SJCRH30 (cell line): ENCODE measurements around the gene NOL4L. TPM values are rescaled to one million over a fixed set of nuclear protein-coding genes. Genes with fewer than 3 reads are reported as not detected.

ENCODE experiments used
- DNase-seq, 2 experiments: peaks; one replicate each; pipeline ENCODE4 v3.0.0-alpha.2; 2015 to 2020
- H3K27ac ChIP-seq: fragments of 250-450 bp; sonication (Bioruptor Pico); 2 replicates; pipeline ENCODE4 v1.5.1; 2020; ENCODE audit warnings: mild to moderate bottlenecking, moderate library complexity
- H3K27me3 ChIP-seq: fragments of 250-450 bp; sonication (Bioruptor Pico); 2 replicates; pipeline ENCODE4 v1.5.1; 2020; ENCODE audit warnings: mild to moderate bottlenecking, moderate library complexity
- H3K36me3 ChIP-seq: fragments of 250-450 bp; sonication (Bioruptor Pico); 2 replicates; pipeline ENCODE4 v1.5.1; 2020; ENCODE audit warnings: mild to moderate bottlenecking, moderate library complexity
- H3K4me1 ChIP-seq: fragments of 250-450 bp; sonication (Bioruptor Pico); 2 replicates; pipeline ENCODE4 v1.5.1; 2020; ENCODE audit warnings: mild to moderate bottlenecking, moderate library complexity
- H3K4me3 ChIP-seq: fragments of 250-450 bp; sonication (Bioruptor Pico); 2 replicates; pipeline ENCODE4 v1.5.1; 2020; ENCODE audit warnings: mild to moderate bottlenecking, moderate library complexity
- H3K9me3 ChIP-seq: fragments of 250-450 bp; sonication (Bioruptor Pico); replicated peaks from 2 replicates; pipeline ENCODE4 v1.5.1; 2020; ENCODE audit warnings: mild to moderate bottlenecking, moderate library complexity
- total RNA-seq: library from RNA; depleted of rRNA; stranded (reverse); fragments of >200 nt; shearing (Covaris generic); gene quantifications from 2 replicates; pipeline ENCODE4 v1.2.3, GENCODE V29; 2014

NOL4L gene
- total RNA-seq, 1 experiment from 2014 or later: 2.4 TPM

GRCh38 chr20:32528905-32529670 is 56.0 kb downstream of the NOL4L start:
- no peaks in the 10 kb centered on the region for H3K9me3 ChIP-seq
- H3K27ac ChIP-seq: no peak overlapping the region
- no peaks in the 10 kb centered on the region for H3K36me3 ChIP-seq
- no peak for DNase-seq
- no peak overlapping the region for H3K4me3 ChIP-seq
- H3K27me3 ChIP-seq: peaks cover 89% of the 10 kb centered on the region
- peaks cover 11% of the 10 kb centered on the region for H3K4me1 ChIP-seq

- H3K4me1 ChIP-seq: peaks cover 17% of the 10 kb centered on the region
- no peaks in the 10 kb centered on the region for H3K36me3 ChIP-seq
- H3K4me3 ChIP-seq: no peak overlapping the region
- H3K27me3 ChIP-seq: peaks cover 83% of the 10 kb centered on the region
- no peak overlapping the region for H3K27ac ChIP-seq
- DNase-seq: peak in 1 of 2 experiments; percentile 49
- H3K9me3 ChIP-seq: no peaks in the 10 kb centered on the region
These were observed 56.8 kb downstream of the NOL4L start for GRCh38 chr20:32528171-32528891.

- Histone ChIP-seq H3K4me3 (no peak overlapping the region), H3K27me3 (peaks cover 79% of the 10 kb centered on the region), H3K9me3 (no peaks in the 10 kb centered on the region), H3K36me3 (no peaks in the 10 kb centered on the region), H3K4me1 (peaks cover 25% of the 10 kb centered on the region), H3K27ac (no peak overlapping the region)
- DNase-seq: peak in 1 of 2 experiments; percentile 43
These were observed 57.6 kb downstream of the NOL4L start for GRCh38 chr20:32527447-32528055.

- no peak overlapping the region for H3K27ac ChIP-seq
- H3K4me1 ChIP-seq: peaks cover 30% of the 10 kb centered on the region
- no peak for DNase-seq
- no peak overlapping the region for H3K4me3 ChIP-seq
- H3K9me3 ChIP-seq: no peaks in the 10 kb centered on the region
- H3K36me3 ChIP-seq: no peaks in the 10 kb centered on the region
- peaks cover 79% of the 10 kb centered on the region for H3K27me3 ChIP-seq
These were observed 58.1 kb downstream of the NOL4L start for GRCh38 chr20:32527052-32527446.

- no peak overlapping the region for H3K4me3 ChIP-seq
- peaks cover 32% of the 10 kb centered on the region for H3K4me1 ChIP-seq
- peaks cover 77% of the 10 kb centered on the region for H3K27me3 ChIP-seq
- no peaks in the 10 kb centered on the region for H3K36me3 ChIP-seq
- no peaks in the 10 kb centered on the region for H3K9me3 ChIP-seq
- H3K27ac ChIP-seq: no peak overlapping the region
- DNase-seq: no peak
These were observed 58.6 kb downstream of the NOL4L start for GRCh38 chr20:32526541-32526940.

- Histone ChIP-seq H3K36me3 (no peaks in the 10 kb centered on the region), H3K4me3 (no peak overlapping the region), H3K27ac (no peak overlapping the region), H3K27me3 (peaks cover 75% of the 10 kb centered on the region), H3K4me1 (peaks cover 36% of the 10 kb centered on the region), H3K9me3 (no peaks in the 10 kb centered on the region)
- no peak for DNase-seq
These were observed 59.0 kb downstream of the NOL4L start for GRCh38 chr20:32526125-32526524.

GRCh38 chr20:32524829-32525501 is 60.2 kb downstream of the NOL4L start:
- Histone ChIP-seq H3K27me3 (peaks cover 70% of the 10 kb centered on the region), H3K4me3 (no peak overlapping the region), H3K4me1 (peaks cover 44% of the 10 kb centered on the region), H3K36me3 (no peaks in the 10 kb centered on the region), H3K9me3 (no peaks in the 10 kb centered on the region), H3K27ac (no peak overlapping the region)
- no peak for DNase-seq

- Histone ChIP-seq H3K27me3 (peaks cover 66% of the 10 kb centered on the region), H3K36me3 (no peaks in the 10 kb centered on the region), H3K27ac (no peak overlapping the region), H3K4me3 (no peak overlapping the region), H3K9me3 (no peaks in the 10 kb centered on the region), H3K4me1 (peaks cover 44% of the 10 kb centered on the region)
- peak; percentile 95 to 98 for DNase-seq
These were observed 61.4 kb downstream of the NOL4L start for GRCh38 chr20:32523613-32524213.

- Histone ChIP-seq H3K36me3 (no peaks in the 10 kb centered on the region), H3K4me3 (no peak overlapping the region), H3K27me3 (peaks cover 58% of the 10 kb centered on the region), H3K4me1 (peaks cover 43% of the 10 kb centered on the region), H3K9me3 (no peaks in the 10 kb centered on the region), H3K27ac (no peak overlapping the region)
- DNase-seq: peak in 1 of 2 experiments; percentile 53
These were observed 62.1 kb downstream of the NOL4L start for GRCh38 chr20:32522776-32523612.

GRCh38 chr20:32522526-32522775 is 62.7 kb downstream of the NOL4L start:
- Histone ChIP-seq H3K27me3 (peaks cover 56% of the 10 kb centered on the region), H3K4me1 (peaks cover 43% of the 10 kb centered on the region), H3K9me3 (no peaks in the 10 kb centered on the region), H3K27ac (no peak overlapping the region), H3K4me3 (no peak overlapping the region), H3K36me3 (no peaks in the 10 kb centered on the region)
- DNase-seq: peak; percentile 62 to 69

GRCh38 chr20:32521780-32522525 is 63.2 kb downstream of the NOL4L start:
- Histone ChIP-seq H3K36me3 (no peaks in the 10 kb centered on the region), H3K4me1 (peaks cover 43% of the 10 kb centered on the region), H3K27me3 (peaks cover 56% of the 10 kb centered on the region), H3K9me3 (no peaks in the 10 kb centered on the region), H3K27ac (no peak overlapping the region), H3K4me3 (no peak overlapping the region)
- peak; percentile 72 to 87 for DNase-seq

GRCh38 chr20:32520927-32521203 is 64.3 kb downstream of the NOL4L start:
- no peaks in the 10 kb centered on the region for H3K9me3 ChIP-seq

GRCh38 chr20:32519381-32519730 is 65.8 kb downstream of the NOL4L start:
- peaks cover 41% of the 10 kb centered on the region for H3K4me1 ChIP-seq
- peaks cover 37% of the 10 kb centered on the region for H3K27me3 ChIP-seq
- no peaks in the 10 kb centered on the region for H3K36me3 ChIP-seq
- H3K9me3 ChIP-seq: no peaks in the 10 kb centered on the region
- DNase-seq: no peak
- H3K27ac ChIP-seq: no peak overlapping the region
- H3K4me3 ChIP-seq: no peak overlapping the region

More at GRCh38 chr20:32520927-32521203, 64.3 kb downstream of the NOL4L start:
- peak in 1 of 2 experiments; percentile 72 for DNase-seq
- Histone ChIP-seq H3K4me3 (no peak overlapping the region), H3K27me3 (peaks cover 52% of the 10 kb centered on the region), H3K36me3 (no peaks in the 10 kb centered on the region), H3K27ac (no peak overlapping the region), H3K4me1 (peaks cover 43% of the 10 kb centered on the region)
